OCI-LY3 (cell line): ENCODE results near the gene RASL11A.

ENCODE experiments used
- CTCF ChIP-seq: fragments of 200-600, 300-600 bp; sonication (generic); IDR thresholded peaks from 2 replicates; pipeline ENCODE4 v1.5.1; 2014; ENCODE audit warnings: antibody characterized with exemption, low read length, low read depth
- EZH2phosphoT487 ChIP-seq: fragments of 200-600 bp; shearing (Covaris generic); IDR thresholded peaks from 2 replicates; pipeline ENCODE4 v1.6.1; 2018; ENCODE audit warnings: antibody characterized with exemption, mixed run types, low read depth

- TF ChIP-seq CTCF (no peak), EZH2phosphoT487 (no peak)
Observed at GRCh38 chr13:27271570-27272096, 1.0 kb downstream of the RASL11A start.
